Ascending aorta (tissue), 2 donors: Measurements from ENCODE around the gene EIF2S3. TPM values are rescaled to one million over a fixed set of nuclear protein-coding genes. Genes with fewer than 3 reads are reported as not detected.
A peak's percentile ranks its signal among the peaks of the same experiment; 100 is the strongest.

Experiments used
- DNase-seq, 2 donors: peaks; one replicate each; pipeline ENCODE4 v3.0.0-alpha.2; 2019; ENCODE audit warnings: low spot score in 2 of 2
- H3K27ac ChIP-seq, 2 donors: fragments of 200-600 bp; sonication (generic); one replicate each; pipeline ENCODE4 v1.5.1; 2016 to 2017; ENCODE audit warnings: mild to moderate bottlenecking in 1 of 2
- H3K27me3 ChIP-seq: fragments of 200-600 bp; sonication (generic); one replicate; pipeline ENCODE4 v1.5.1; 2017
- H3K36me3 ChIP-seq, 2 donors: fragments of 200-600 bp; sonication (generic); one replicate each; pipeline ENCODE4 v1.5.1; 2016
- H3K4me1 ChIP-seq, 2 donors: fragments of 200-600 bp; sonication (generic); one replicate each; pipeline ENCODE4 v1.5.1; 2016 to 2017; ENCODE audit warnings: mild to moderate bottlenecking in 1 of 2
- H3K4me3 ChIP-seq, 2 donors: fragments of 200-600 bp; sonication (generic); one replicate each; pipeline ENCODE4 v1.5.1; 2016 to 2017; ENCODE audit warnings: mild to moderate bottlenecking in 1 of 2
- H3K9me3 ChIP-seq, 2 donors: fragments of 200-600 bp; sonication (generic); one replicate each; pipeline ENCODE4 v1.5.1; 2016
- CTCF ChIP-seq, 3 experiments: fragments of 200-600 bp in 2 of 3; fragments of 450-650 bp in 1 of 3; sonication (generic) in 2 of 3; IDR thresholded peaks; one replicate each; pipeline ENCODE4 v1.5.1; 2016 to 2019; ENCODE audit warnings: antibody characterized with exemption in 3 of 3, mild to moderate bottlenecking in 1 of 3, moderate library complexity in 1 of 3
- intact Hi-C: fragments of 100-400 bp; cut with DNase I; formaldehyde crosslinking; loops from one replicate; pipeline ENCODE4 v1.15.1; 2023
- total RNA-seq: library from RNA; depleted of rRNA; stranded (reverse); fragments of >200 nt; gene quantifications from one replicate; pipeline ENCODE4 v1.1.0, GENCODE V29; 2016

The EIF2S3 gene
- total RNA-seq, 1 donor from 2014 or later = 60.7 TPM

GRCh38 chrX:24017674-24018073 lies 37.1 kb upstream of the EIF2S3 start:
- Histone ChIP-seq H3K27ac (no peak overlapping the region), H3K4me1 (no peaks in the 10 kb centered on the region), H3K9me3 (no peaks in the 10 kb centered on the region), H3K4me3 (no peak overlapping the region), H3K27me3 (no peaks in the 10 kb centered on the region), H3K36me3 (no peaks in the 10 kb centered on the region)
- intact Hi-C loops = no loop called here
- DNase-seq = no peak
- TF ChIP-seq CTCF (IDR thresholded peaks at IDR 0.05) = no peak

- intact Hi-C loops = no loop called here
- Histone ChIP-seq H3K27ac (no peak overlapping the region), H3K9me3 (no peaks in the 10 kb centered on the region), H3K36me3 (no peaks in the 10 kb centered on the region), H3K4me1 (no peaks in the 10 kb centered on the region), H3K27me3 (no peaks in the 10 kb centered on the region), H3K4me3 (no peak overlapping the region)
- DNase-seq = no peak
- no peak for TF ChIP-seq CTCF (IDR thresholded peaks at IDR 0.05)
These were observed 35.9 kb upstream of the EIF2S3 start for GRCh38 chrX:24018809-24019208.

GRCh38 chrX:24019448-24019847 lies 35.3 kb upstream of the EIF2S3 start:
- no peaks in the 10 kb centered on the region for H3K4me1 ChIP-seq
- no peak for TF ChIP-seq CTCF (IDR thresholded peaks at IDR 0.05)
- no peaks in the 10 kb centered on the region for H3K36me3 ChIP-seq
- no peak for DNase-seq
- intact Hi-C loops = no loop called here
- H3K27ac ChIP-seq = no peak overlapping the region
- H3K9me3 ChIP-seq = no peaks in the 10 kb centered on the region
- no peaks in the 10 kb centered on the region for H3K27me3 ChIP-seq
- H3K4me3 ChIP-seq = no peak overlapping the region

GRCh38 chrX:24020306-24020876 lies 34.4 kb upstream of the EIF2S3 start:
- DNase-seq = no peak
- H3K27ac ChIP-seq = peak overlapping the region; percentile 41 to 54
- TF ChIP-seq CTCF (IDR thresholded peaks at IDR 0.05) = no peak
- intact Hi-C loops = loop anchor here (5.0 to 10.0 kb wide), 2 partner anchors 276 to 353 kb away; partner anchors contain the start of genes ACOT9 and PRDX4
- H3K27me3 ChIP-seq = no peaks in the 10 kb centered on the region
- H3K36me3 ChIP-seq = no peaks in the 10 kb centered on the region
- H3K4me1 ChIP-seq = no peaks in the 10 kb centered on the region
- no peak overlapping the region for H3K4me3 ChIP-seq
- H3K9me3 ChIP-seq = no peaks in the 10 kb centered on the region

- no peak overlapping the region for H3K27ac ChIP-seq
These were observed 31.2 kb upstream of the EIF2S3 start for GRCh38 chrX:24023544-24023943.

More at GRCh38 chrX:24023544-24023943, 31.2 kb upstream of the EIF2S3 start:
- Histone ChIP-seq H3K27me3 (no peaks in the 10 kb centered on the region), H3K4me3 (peak overlapping the region; percentile 75 to 94), H3K36me3 (no peaks in the 10 kb centered on the region), H3K4me1 (no peaks in the 10 kb centered on the region), H3K9me3 (no peaks in the 10 kb centered on the region)
- intact Hi-C loops = loop anchor here (5.0 to 10.0 kb wide), 2 partner anchors 279 to 356 kb away; partner anchors contain the start of genes ACOT9 and PRDX4
- no peak for TF ChIP-seq CTCF (IDR thresholded peaks at IDR 0.05)
- DNase-seq = no peak
